GM19395 (cell line): ENCODE measurements around the gene EIF1.
"Not testable (repeated sequence)": the region's sequence is repeated elsewhere in the genome, so short reads cannot be mapped to it uniquely, and the experiment has no call there.

Experiments used
- ATAC-seq: cut with Tn5 transposase; IDR thresholded peaks from one replicate; pipeline ENCODE4 v1.9.1; 2021; ENCODE audit warnings: mild to moderate bottlenecking, moderate library complexity; ENCODE audit not compliant: unreplicated experiment

EIF1 gene

DNA sequence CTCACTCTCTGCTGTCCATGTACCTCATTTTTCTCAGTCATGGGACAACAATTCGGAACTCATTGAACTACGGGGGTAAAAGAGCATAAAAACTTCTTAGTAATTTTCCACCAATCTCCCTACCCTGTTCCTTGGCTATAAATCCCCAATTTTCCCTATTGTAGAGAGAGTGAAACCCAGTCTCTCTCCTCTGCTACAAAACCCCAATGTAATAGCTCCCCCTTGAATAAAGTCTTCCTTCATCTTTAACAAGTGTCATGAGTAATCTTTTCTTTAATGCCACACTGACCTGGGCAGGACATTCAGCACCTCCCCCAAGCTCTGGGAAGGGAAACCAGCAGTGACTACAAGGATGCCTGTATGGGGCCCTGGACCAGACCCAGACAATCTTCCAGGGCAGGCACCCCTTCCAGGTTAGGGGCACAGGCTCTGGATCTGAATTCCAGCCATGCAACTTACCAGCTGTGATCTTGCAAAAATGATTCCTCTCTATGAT lies 10.2 kb upstream of the EIF1 start:
- peak; percentile 16 for ATAC-seq

DNA sequence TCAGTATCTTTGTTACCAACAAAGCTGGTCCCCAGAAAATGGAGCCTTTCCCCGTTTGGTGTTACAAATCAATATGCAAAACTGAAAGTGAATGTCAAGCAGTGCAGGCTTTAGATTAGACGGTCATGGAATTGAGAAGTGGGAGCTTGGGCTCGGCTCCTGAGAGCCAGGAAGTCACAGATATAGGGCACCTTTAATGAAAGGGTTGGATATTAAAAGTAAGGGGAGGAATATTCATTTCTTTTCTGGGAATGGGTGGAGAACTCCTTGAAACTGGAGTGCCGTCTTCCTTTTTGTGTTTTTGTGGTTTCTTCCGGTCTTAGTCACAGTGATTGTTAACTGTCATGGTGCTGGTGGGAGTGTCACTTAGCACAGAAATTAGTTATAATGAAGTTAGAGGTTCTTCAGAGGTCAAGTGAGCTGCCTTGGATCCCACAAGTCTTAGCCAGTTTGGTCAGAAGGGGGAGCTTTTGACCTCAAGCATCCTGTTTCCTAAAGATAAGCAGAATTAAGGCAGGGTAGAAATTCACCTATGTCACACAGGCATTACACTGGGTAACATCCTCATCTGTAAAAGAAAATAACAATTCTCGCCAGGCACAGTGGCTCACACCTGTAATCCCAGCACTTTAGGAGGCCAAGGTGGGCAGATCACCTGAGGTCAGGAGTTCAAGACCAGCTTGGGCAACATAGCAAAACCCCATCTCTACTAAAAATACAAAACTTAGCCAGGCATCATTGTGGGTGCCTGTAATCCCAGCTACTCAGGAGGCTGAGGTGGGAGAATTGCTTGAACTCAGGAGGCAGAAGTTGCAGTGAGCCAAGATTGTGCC lies 9.6 kb upstream of the EIF1 start:
- ATAC-seq = peak; percentile 56

DNA sequence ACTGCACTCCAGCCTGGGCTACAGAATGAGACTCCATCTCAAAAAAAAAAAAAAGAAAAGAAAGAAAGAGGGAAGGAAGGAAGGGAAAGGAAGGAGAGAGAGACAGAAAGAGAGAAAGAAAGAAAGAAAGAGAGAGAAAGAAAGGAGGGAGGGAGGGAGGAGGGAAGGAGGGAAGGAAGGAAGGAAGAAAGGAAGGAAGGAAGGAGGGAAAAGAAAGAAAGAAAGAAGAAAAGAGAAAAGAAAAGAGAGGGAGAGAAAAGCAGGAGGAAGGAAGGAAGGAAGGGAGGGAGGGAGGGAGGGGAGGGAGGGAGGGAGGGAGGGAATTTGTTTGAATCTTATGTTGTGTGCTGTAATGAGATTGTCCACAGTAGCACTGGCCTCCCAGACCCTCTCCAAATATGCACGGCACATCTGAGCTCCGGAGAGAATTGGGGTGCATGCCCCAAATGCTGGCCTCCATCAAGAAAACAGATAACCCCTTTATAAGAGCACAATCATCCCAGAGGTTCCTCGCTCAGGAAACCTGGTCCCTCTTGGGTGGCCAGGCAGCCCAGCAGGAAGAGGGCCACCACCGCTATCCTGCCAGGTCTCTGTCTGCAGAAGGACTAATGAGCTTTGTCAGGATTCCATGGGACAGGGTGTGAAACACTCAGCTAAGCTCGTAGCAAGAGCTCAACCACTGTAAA lies 8.8 kb upstream of the EIF1 start:
- ATAC-seq = no peak

DNA sequence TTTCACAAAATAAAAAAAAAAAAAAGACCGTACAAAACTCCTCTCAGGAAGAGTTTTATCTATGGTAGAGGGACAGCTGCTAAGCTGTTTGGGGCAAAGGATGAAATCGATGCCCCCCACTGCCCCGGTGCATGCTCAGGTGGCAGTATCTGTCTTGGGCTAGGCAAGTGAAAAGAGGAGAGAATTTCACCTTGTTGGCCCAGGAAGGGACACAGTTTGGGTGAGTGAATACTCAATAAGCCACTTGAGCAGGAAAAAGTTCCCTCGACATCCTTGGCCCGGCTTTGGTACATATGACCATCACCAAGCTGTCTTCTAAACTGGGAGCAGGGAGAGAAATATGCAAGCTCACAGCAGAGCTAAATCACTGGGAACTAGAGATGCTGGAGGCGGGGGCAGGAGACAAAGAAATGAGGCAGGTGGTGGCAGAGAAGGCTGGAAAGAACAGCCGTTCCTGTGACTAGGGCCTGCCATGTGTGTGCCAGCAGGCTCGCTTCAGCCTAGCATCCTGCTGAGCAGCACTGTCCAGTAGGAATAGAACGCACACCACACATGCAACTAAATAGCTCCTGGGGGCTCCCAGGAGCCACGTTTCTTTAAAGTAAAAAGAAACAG lies 8.2 kb upstream of the EIF1 start:
- ATAC-seq = no peak

DNA sequence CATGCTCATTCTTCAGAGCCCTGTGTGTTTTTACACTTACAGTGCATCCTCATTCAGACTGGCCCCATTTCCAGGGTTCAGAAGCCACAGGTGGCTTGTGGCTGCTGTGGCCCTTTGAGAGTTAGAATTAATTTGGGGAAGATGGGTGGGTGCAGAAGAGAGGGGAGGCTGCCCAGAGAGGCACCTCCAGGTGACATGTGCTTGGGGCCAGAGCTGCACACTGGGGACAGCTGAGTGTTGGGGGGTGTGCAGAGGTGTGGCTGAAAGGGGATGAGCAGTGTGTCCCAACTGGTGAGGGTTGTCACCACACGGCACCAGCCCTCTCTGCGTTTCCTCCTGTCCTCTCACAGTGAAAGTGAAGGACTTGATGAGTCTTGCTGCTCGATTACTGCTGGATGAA lies 6.9 kb upstream of the EIF1 start:
- no peak for ATAC-seq

DNA sequence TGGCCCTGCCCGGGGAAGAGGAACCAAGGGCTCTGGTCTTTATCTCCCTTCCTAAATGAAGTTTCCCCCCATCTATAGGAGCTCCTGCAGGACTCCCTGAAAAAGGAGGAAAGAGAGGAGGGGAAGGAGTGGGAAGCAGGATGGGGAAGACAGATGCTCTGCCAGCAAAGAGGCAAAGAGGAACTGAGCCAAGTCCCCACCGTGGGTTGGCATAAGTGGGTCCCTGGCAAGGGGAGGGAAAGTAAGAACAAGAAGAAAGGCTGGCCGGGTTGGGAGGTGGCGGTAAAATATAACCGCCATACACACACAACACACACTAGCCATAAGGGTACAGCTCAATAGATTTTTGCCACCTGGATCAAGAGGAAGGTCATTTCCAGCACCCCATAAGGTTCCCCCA lies 6.1 kb upstream of the EIF1 start:
- ATAC-seq = no peak

DNA sequence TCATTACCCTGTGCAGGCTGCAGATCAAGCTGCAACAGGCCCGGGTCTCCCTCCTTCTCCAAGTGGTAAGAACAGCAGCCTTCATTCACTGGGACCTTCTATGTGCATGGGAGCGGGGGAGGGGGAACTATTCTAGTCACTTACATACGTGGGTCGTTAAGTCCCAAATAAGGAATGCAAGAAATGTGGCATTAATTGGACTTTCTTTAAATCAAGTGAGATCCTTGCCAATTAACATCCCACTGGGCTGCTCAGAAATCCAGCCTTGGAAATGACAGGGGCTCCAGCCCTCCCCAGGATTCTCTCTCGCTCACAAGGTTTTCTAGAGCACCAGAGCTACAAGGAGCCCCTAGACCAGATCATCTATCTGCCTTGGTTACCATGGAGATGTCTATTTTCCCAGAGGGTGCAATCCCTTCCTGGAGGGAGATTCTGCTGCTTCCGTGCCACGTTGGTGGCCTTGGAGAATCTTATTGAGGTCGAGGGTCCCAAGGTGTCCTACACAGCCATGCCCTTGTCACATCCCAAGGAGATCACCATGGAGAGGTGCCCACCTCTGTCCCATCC lies 5.2 kb upstream of the EIF1 start:
- no peak for ATAC-seq

DNA sequence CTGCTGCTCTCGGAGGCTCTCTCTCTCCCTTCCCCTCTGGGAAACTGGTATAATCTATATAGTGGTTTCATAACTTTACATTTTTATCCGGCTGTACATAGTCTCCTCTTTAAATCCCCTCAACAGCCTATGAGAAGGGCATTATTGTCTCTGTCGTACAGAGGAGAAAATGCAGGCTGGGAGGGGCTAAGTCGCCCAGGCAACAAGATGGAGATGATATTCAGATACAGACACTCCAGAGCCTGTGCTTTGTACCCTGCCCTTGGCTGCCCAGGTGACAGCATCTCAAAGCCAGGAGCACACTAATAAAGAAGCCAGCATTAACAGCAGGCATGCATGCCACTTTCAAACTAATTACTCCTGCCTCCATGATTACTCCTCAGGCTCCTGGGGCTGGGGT lies 4.7 kb upstream of the EIF1 start:
- ATAC-seq = no peak

DNA sequence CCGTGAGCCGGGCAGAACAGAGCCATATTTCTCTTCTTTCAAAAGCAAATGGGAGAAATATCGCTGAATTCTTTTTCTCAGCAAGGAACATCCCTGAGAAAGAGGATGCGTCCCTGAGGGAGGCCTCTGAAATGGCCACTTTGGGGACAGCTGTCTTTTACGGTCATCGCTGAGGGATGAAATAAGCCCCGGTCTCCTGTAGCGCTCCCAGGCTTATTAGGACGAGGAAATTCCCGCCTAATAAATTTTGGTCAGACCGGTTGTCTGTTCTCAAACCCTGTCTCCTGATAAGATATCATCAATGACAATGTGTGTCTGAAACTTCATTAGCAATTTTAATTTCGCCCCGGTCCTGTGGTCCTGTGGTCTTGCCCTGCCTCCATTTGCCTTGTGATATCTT lies 2.9 kb upstream of the EIF1 start:
- not testable (repeated sequence) for ATAC-seq

DNA sequence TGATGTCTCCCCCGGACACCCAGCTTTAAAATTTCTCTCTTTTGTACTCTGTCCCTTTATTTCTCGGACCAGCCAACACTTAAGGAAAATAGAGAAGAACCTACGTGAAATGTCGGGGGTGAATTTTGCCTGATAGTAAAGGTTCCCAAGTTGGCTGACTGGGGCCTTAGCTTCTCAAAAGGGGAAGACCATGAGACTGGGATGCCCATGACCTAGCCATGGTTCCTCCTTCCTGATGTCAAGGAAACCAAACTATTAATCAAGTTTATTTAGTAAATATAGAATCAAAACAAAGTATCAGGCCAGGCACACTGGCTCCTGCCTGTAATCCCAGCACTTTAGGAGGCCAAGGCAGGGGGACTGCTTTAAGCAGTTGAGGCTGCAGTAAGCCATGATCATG lies 2.4 kb upstream of the EIF1 start:
- no peak for ATAC-seq

DNA sequence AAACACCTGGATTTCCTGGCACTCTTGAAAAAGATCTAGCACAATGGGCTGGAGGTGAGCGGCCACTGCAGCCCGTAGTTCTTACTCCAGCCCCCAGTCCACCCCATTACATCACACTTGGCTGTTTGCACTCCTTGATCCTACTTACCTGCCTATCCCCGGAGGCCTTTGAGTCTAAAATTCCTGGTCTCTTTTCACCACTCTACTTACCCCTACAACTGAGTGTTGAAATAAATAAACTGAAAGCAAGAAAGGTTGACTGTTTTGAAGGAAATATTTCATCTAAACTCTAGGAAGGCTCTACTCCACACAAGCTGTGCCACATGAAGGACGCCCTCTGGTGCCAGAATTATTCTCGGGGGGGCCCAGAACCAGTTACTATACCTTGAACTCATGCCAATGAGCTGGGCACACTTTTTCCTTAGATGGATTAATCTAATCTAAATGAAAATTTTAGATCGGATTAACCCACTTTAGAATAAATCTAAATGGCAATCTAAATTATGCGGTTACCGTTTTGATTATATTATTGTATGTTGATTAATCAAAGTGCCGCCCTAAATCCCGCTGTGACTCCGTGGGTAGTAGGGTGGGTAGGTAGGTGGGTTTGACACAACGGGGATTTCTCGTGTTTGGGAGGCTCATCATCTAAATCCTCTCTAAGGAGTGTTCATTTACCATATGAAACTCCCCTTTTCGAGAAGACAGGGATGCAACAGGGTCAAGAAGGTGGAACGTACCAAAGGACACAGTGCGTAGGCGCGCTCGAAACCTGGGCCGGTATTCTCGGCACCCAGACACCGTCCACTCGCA lies 651 bp upstream of the EIF1 start:
- ATAC-seq = no peak

DNA sequence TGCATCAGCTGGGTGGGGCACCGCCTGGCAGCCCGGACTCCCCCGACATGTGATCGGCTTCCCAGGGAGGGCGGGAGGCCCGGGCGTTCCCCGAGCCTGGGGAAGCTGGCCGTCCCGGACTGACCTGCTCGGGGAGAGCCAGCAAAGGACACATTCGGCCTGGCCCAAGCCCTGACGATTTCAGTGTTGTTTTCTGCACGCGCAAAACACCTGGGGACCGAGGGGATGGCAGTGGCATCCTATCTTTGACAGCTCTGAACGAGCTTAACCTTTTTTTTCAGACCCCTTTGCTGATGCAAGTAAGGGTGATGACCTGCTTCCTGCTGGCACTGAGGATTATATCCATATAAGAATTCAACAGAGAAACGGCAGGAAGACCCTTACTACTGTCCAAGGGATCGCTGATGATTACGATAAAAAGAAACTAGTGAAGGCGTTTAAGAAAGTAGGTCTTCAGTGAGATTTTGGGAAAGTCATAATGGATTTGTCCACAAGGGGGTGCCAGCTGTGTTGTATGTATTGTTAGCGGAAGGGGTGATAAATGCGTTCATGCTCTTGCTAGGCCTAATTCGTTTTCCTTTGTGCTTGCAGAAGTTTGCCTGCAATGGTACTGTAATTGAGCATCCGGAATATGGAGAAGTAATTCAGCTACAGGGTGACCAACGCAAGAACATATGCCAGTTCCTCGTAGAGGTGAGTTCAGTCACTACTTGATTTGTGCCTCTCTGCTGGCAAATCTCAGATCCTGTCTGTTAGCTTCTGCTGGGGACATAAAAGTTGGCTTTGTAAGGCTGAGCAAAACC lies 1.0 kb downstream of the EIF1 start:
- no peak for ATAC-seq

DNA sequence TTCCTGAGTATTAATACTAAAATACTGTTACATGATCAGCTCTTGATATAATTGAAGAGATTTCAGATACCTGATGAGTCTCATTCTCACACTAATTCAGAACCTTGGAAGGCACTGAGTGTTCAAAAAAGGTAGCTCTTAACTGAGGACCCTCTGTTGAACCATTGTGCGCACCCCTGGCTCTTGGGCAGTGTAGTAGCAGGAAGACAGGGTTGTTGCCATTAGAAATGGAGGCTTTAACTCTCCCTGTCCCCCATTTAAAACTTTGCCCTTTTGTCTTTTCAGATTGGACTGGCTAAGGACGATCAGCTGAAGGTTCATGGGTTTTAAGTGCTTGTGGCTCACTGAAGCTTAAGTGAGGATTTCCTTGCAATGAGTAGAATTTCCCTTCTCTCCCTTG lies 1.8 kb downstream of the EIF1 start:
- ATAC-seq = no peak

DNA sequence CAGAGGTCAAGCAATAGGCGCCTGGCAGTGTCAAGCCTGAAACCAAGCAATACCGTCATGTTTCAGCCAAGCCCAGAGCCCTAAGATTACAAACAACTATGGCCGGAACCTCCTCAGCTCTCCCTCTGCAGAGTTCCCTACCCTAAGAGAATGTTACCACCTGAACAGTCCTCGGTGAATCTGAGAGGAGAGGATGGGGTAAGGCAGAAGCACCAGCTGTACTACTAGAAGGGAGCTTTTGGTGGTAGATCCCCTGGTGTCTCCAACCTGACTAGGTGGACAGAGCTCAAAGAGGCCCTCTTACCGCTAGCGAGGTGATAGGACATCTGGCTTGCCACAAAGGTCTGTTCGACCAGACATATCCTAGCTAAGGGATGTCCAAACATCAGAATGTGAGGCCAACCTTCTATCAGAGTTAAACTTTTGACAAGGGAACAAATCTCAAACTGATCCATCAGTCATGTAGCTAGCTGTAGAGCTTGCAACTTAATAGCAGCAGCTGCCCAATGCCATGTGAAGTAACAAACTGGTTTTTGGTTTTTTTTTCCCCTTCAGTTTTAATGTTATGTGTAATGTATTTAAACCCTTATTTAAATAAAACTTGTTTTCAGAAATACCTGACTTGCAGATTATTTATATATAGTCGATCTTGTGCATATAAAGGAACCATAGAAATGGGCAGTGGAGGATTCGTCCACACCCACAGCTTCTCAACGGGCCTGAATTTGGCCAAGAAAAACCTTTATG lies 2.5 kb downstream of the EIF1 start:
- no peak for ATAC-seq

DNA sequence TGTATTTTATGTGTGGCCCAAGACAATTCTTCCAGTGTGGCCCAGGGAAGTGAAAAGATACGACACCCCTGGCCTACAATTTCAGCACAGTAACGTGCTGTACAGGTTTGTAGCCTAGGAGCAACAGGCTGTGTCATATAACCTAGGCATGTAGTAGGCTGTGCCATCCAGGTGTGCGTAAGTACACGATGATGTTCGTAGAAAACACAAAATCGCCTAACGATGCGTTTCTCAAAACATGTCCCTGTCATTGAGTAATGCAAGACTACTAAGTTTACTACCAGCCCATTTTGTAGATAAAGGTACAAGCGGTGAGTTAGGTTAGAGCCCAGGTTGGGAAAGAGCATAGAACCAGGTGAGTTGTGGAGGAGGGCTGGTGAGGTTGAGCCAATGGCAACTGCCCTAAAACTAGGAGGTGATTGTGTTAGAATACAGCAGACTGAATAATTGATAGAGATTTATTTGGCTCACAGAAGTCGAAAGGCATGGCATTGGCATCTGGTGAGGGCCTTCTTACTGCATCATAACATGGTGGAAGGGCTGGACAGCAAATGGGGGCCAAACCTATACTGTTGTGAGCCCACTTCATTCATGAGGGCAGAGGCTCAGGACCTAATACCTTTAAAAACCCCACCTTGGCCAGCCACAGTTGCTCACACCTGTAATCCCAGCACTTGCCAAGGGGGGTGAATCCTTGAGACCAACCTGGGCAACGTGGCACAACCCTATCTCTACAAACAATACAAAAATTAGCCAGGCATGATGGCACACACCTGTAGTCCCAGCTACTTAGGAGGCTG lies 4.2 kb downstream of the EIF1 start:
- ATAC-seq = no peak

DNA sequence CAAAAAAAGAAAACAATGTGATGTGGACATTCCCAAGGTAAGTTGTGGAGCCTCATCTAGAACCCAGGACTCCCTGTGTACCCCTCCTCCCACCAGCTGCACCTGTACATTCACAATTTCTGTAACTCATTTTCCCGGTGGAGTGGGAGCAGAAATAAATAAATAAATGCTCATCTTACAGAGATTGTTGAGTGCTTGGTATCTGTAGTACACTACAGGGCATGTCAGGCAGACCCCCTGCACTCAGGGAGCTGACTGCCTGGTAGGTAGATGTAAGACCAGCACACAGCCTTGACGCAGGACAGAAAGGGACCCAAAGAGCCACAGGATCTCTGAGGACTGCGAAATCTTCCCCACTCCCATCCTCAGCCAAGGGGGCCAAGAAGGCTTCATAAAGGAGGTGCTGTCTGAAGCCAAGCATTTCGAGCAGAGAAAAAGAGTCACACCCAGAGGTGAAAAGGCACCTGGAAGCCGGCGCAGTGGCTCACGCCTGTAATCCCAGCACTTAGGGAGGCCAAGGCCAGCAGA lies 6.5 kb downstream of the EIF1 start:
- ATAC-seq = no peak

DNA sequence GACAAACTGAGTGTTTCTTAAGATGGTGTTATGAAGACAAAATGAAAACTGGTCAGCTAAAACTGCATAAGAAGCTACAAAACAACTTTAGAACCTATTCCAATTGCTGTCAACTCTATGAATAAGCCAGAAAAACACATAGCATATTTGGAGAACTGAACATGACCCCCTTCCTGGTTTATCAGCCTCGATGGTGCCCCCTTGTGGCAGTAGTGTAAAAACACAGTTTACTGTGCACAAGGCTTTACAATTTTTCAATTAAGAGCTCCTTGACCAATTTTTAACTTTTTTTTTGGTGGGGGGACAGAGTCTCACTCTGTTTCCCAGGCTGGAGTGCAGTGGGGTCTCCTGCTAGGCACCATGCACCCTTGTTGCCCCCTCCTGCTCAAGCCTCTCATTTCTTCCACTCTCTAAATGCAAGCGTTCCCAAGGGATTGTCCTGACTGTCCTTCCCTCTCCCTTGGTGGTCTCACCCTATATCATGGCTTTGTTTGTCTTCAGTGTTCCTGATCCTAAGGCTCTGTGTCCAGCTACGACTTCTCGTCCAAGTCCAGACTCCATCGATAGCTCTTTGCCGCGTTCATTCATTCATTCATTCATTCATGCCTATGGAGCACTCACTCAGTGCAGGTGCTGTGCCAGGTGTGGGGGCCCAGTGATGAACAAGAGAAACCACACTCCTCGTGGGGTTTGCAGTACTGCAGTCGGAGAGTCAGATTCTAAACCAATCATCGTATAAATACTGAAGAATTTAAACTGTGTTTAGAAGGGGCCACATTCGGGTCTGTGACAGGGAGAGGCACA lies 7.5 kb downstream of the EIF1 start:
- no peak for ATAC-seq
